Measurements from ENCODE around the gene RTN4RL1.

Gene RTN4RL1

GRCh38 chr17:2025220-2025621 lies at the start of gene RTN4RL1:
Gene RTN4RL1 (minus strand): TSS chr17:2025334. CDS start chr17:2024865, 469 bp downstream.
- H3K4me3 ChIP-seq (ENCODE audit: low read depth, low read length) = peak within 1 kb of the TSS; percentile 51
- CTCF ChIA-PET = interaction anchor here (0.8 to 15.3 kb wide), 25 partner anchors 8 to 308 kb away, joined by 3 to 223 read pairs (median 4); partner anchors contain the start of gene OVCA2
- no peak for DNase-seq (ENCODE audit: low read depth, low spot score)
- peak; percentile 1 for TF ChIP-seq CTCF (IDR thresholded peaks at IDR 0.05; ENCODE audit: insufficient read depth, low read length, missing control alignments)
- POLR2A ChIA-PET = interaction anchor here (1.2 kb wide), 1 partner anchor 310 kb away, joined by 3 read pairs; no protein-coding TSS in a partner anchor

GRCh38 chr17:2074919-2075318 lies 49.8 kb upstream of the RTN4RL1 start:
- TF ChIP-seq CTCF (IDR thresholded peaks at IDR 0.05; ENCODE audit: insufficient read depth, low read length, missing control alignments) = no peak
- CTCF ChIA-PET = interaction anchor here (0.5 to 2.6 kb wide), 6 partner anchors 12 to 186 kb away, joined by 3 to 11 read pairs (median 3); partner anchors contain the start of gene HIC1
- no peak overlapping the region for H3K4me3 ChIP-seq (ENCODE audit: low read depth, low read length)
- DNase-seq (ENCODE audit: low read depth, low spot score) = no peak
- POLR2A ChIA-PET = no interaction called here

- no peak for DNase-seq (ENCODE audit: low read depth, low spot score)
- H3K4me3 ChIP-seq (ENCODE audit: low read depth, low read length) = no peak overlapping the region
- CTCF ChIA-PET = interaction anchor here (1.1 to 3.0 kb wide), 12 partner anchors 9 to 173 kb away, joined by 3 to 15 read pairs (median 6); partner anchors contain the start of gene HIC1
- TF ChIP-seq CTCF (IDR thresholded peaks at IDR 0.05; ENCODE audit: insufficient read depth, low read length, missing control alignments) = no peak
- POLR2A ChIA-PET = interaction anchor here (0.6 to 1.2 kb wide), 4 partner anchors 10 to 67 kb away, joined by 3 read pairs; no protein-coding TSS in a partner anchor
Measured at GRCh38 chr17:2071455-2072281, 46.5 kb upstream of the RTN4RL1 start.

- CTCF ChIA-PET = interaction anchor here (1.1 to 2.2 kb wide), 5 partner anchors 11 to 174 kb away, joined by 3 to 7 read pairs (median 5); partner anchors contain the start of gene HIC1
- no peak for TF ChIP-seq CTCF (IDR thresholded peaks at IDR 0.05; ENCODE audit: insufficient read depth, low read length, missing control alignments)
- POLR2A ChIA-PET = interaction anchor here (0.6 to 1.2 kb wide), 2 partner anchors 10 to 16 kb away, joined by 3 read pairs; no protein-coding TSS in a partner anchor
- DNase-seq (ENCODE audit: low read depth, low spot score) = no peak
- no peak overlapping the region for H3K4me3 ChIP-seq (ENCODE audit: low read depth, low read length)
Measured at GRCh38 chr17:2071024-2071385, 45.9 kb upstream of the RTN4RL1 start.

GRCh38 chr17:2070241-2071023 lies 45.3 kb upstream of the RTN4RL1 start:
- DNase-seq (ENCODE audit: low read depth, low spot score) = no peak
- H3K4me3 ChIP-seq (ENCODE audit: low read depth, low read length) = no peak overlapping the region
- no peak for TF ChIP-seq CTCF (IDR thresholded peaks at IDR 0.05; ENCODE audit: insufficient read depth, low read length, missing control alignments)
- CTCF ChIA-PET = interaction anchor here (1.1 to 8.9 kb wide), 6 partner anchors 12 to 175 kb away, joined by 3 to 80 read pairs (median 4); partner anchors contain the start of gene HIC1
- POLR2A ChIA-PET = interaction anchor here (0.6 kb wide), 1 partner anchor 11 kb away, joined by 3 read pairs; no protein-coding TSS in a partner anchor

Measured in AG04449 (cell line).